Erythroblast (primary cell): Measurements from ENCODE around the gene ZBTB44.
"Not testable (repeated sequence)": the region's sequence is repeated elsewhere in the genome, so short reads cannot be mapped to it uniquely, and the experiment has no call there.

Experiments used
- DNase-seq, 2 experiments: peaks; one replicate each; lab custom pipeline; 2025; lab: John Stamatoyannopoulos, UW
- GATA1 ChIP-seq: IDR thresholded peaks from 2 replicates; pipeline ENCODE4 v1.6.1; 2011; ENCODE audit warnings: low read depth, mild to moderate bottlenecking, control low read depth, low read length, moderate library complexity
- POLR2A ChIP-seq: IDR thresholded peaks from 2 replicates; pipeline ENCODE4 v1.6.1; 2011; ENCODE audit warnings: mild to moderate bottlenecking, low read length

The ZBTB44 gene

GRCh38 chr11:130249371-130249770, 65.3 kb downstream of the ZBTB44 start:
- no peak for DNase-seq
- TF ChIP-seq POLR2A (no peak), GATA1 (no peak)

GRCh38 chr11:130247319-130247718, 67.4 kb downstream of the ZBTB44 start:
- TF ChIP-seq GATA1: no peak
- TF ChIP-seq POLR2A: no peak
- DNase-seq: no peak

GRCh38 chr11:130246738-130247137, 68.0 kb downstream of the ZBTB44 start:
- no peak for DNase-seq
- TF ChIP-seq POLR2A (no peak), GATA1 (no peak)

- TF ChIP-seq POLR2A (no peak), GATA1 (no peak)
- DNase-seq: no peak
These were observed 68.4 kb downstream of the ZBTB44 start for GRCh38 chr11:130246270-130246669.

GRCh38 chr11:130245375-130245774, 69.3 kb downstream of the ZBTB44 start:
- peak; percentile 6 to 65 for DNase-seq
- TF ChIP-seq POLR2A: peak; percentile 54

GRCh38 chr11:130244848-130245247, 69.9 kb downstream of the ZBTB44 start:
- TF ChIP-seq POLR2A: no peak
- TF ChIP-seq GATA1: no peak
- no peak for DNase-seq

GRCh38 chr11:130243816-130244215, 70.9 kb downstream of the ZBTB44 start:
- no peak for TF ChIP-seq GATA1
- TF ChIP-seq POLR2A: no peak
- DNase-seq: no peak

GRCh38 chr11:130241713-130242112, 73.0 kb downstream of the ZBTB44 start:
- TF ChIP-seq POLR2A (no peak), GATA1 (no peak)
- peak in 1 of 2 experiments; percentile 18 for DNase-seq

- DNase-seq: no peak
- TF ChIP-seq GATA1 (no peak), POLR2A (no peak)
These were observed 77.3 kb downstream of the ZBTB44 start for GRCh38 chr11:130237282-130238006.

GRCh38 chr11:130234315-130234714, 80.4 kb downstream of the ZBTB44 start:
- TF ChIP-seq POLR2A (no peak), GATA1 (no peak)
- no peak for DNase-seq

GRCh38 chr11:130233888-130234287, 80.8 kb downstream of the ZBTB44 start:
- not testable (repeated sequence) for DNase-seq

GRCh38 chr11:130233486-130233885, 81.2 kb downstream of the ZBTB44 start:
- not testable (repeated sequence) for DNase-seq

- DNase-seq: no peak
- TF ChIP-seq POLR2A: no peak
- TF ChIP-seq GATA1: no peak
These were observed 87.3 kb downstream of the ZBTB44 start for GRCh38 chr11:130227373-130227772.

- DNase-seq: no peak
- no peak for TF ChIP-seq GATA1
- TF ChIP-seq POLR2A: no peak
These were observed 91.3 kb downstream of the ZBTB44 start for GRCh38 chr11:130223291-130223971.
